Myocyte (in vitro differentiated cells): ENCODE measurements around the gene LTA4H. TPM values are rescaled to one million over a fixed set of nuclear protein-coding genes. Genes with fewer than 3 reads are reported as not detected.

Source experiments
- DNase-seq: peaks from one replicate; pipeline ENCODE4 v3.0.0-alpha.2; 2012; ENCODE audit warnings: low read depth
- total RNA-seq: library from RNA; depleted of rRNA; stranded (reverse); fragments of >200 nt; gene quantifications from 2 replicates; pipeline ENCODE4 v1.2.3, GENCODE V29; 2014

Gene LTA4H
- total RNA-seq, 1 donor from 2014 or later = 55.9 TPM

GRCh38 chr12:96057986-96058553, 22.7 kb upstream of the LTA4H start:
- DNase-seq = no peak

DNA sequence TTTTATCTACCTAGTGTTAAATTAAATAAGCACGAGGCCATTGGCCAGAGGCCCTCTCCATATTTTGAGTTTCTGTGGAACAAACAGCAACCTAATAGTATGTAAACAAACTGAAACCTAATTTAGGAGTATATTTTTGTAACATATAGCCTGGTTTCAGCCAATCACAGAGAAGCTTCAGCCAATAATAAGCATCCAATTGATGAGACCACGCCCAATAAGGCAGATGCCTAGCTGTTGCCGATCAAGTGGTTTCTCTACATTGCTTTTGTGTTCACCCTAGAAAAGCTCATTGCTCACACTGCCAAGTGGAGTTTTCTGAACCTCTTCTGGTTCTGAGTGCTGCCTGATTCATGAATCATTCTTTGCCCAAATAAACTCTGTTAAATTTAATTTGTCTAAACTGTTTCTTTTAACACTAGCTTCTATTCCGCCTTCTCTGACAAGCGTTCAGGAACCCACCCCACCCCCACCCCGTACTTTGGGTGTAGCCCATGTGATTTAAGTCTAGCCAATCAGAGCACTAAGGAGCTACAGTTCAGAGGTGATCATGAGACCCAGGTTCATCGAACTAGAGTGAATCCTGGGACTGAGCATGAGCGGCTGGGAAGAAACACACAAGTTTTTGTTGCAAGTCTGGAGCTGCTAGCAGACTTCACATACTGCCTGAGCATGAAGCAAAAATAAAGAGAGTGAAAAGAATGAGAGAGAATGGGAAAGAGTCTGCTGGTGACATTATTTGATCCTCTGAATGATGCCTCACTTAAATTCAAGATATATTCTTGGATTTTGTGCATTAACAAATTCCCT, 21.5 kb upstream of the LTA4H start:
- DNase-seq = no peak

DNA sequence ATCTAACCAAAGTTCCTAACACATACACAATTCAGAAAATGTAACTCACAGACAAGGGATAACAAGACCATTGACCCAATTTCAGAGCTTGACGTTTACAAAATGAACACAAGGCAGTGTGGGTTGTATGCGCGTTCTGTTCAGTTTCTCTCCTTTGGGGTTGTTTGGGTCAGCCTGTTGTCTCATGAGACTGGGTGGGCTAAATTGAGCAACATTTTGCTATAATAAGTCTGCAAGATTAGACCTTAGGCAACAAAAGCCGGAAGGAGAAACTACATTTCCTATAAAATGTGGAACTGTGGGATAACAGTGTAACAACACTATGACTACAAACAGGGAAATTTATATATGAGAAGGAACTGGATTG, 18.8 kb upstream of the LTA4H start:
- DNase-seq = no peak

DNA sequence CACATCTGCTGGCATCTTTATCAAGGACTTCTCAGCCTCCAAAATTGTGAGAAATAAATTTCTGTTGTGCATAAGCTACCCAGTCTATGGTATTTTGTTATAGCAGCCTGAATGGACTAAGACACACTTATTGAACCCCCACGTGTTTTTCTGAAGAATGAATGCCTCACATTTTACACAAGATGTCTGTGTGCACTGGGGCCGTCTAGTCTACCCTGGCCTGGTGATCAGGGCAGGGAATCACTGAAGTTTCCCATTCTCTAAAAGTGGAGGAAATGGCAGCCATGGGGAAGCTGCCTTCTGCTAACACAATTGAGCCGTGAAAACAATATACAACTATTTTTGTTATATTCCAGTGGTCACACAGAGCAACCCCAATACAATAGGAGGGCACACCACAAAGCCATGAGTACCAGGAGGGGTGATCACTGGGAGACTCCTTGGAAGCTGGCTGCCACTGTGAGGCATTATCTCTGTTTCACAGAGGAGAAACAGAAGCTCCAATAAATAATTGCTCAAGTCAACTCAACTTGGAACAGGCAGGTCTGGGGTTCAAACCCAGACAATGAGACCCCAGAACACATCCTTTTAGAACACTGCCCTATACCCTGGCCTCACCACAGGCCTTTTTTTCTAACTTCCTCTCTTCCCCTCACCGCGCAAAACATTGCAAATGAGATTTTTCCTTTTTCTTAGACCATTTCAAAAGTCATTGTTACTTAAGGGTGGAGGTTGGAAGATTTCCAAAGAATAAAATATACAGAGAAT, 18.3 kb upstream of the LTA4H start:
- no peak for DNase-seq

GRCh38 chr12:96051756-96052485, 16.5 kb upstream of the LTA4H start:
- DNase-seq = no peak

DNA sequence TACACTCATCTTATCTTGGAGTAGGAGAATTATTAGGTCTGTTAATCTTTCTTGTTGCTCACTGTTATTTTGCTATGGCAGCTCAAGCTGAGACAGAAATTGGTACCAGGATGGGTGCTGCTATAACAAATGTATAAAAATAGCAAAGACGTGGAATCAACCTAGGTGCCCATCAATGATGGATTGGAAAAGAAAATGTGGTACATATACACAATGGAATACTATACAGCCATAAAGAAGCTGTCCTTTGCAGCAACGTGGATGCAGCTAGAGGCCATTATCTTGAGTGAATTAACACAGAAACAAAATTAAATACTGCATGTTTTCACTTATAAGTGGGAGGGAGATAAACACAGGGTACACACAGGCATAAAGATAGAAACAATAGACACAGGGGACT, 14.8 kb upstream of the LTA4H start:
- no peak for DNase-seq

DNA sequence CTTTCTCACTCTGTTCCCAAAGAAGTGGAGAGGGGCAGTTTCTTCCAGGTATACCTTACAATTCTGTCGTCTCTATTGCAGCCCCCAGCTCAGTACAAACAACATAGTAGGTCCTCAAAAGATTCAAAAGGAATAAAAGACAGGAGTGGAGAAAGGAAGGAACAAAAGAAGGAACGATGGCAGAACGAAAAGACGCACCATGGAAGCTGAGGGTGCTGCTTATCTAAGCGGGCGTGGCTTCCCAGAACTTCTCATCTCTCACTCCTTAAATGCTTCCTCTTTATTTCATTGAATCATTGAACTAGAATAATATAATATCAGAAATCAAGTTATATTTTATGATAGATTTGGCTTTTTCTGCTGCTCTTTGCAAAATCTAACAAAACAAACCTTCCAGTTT, 13.7 kb upstream of the LTA4H start:
- DNase-seq = no peak

GRCh38 chr12:96048393-96048969, 13.1 kb upstream of the LTA4H start:
- DNase-seq = no peak

GRCh38 chr12:96047229-96048211, 12.1 kb upstream of the LTA4H start:
- DNase-seq = peak; percentile 41

GRCh38 chr12:96046543-96047228, 11.3 kb upstream of the LTA4H start:
- no peak for DNase-seq

DNA sequence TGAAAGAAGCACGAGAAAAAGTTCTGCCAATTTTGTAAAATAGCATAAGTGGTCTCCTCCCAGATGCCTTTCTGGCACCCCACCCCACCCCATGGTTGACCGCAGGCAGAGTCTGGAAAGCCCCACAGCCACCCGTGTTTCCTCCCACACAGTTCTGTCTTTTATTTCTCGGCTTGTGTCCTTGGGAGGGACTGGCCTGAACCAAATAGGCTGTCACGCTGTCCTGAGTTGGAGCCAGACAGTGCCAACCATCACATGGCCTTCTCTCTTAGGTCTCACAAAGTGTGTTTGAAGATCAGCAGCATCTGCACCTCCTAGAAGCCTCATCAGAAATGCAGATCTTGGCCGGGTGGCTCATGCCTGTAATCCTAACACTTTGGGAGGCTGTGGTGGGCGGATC, 10.2 kb upstream of the LTA4H start:
- DNase-seq = no peak

- no peak for DNase-seq
Observed at GRCh38 chr12:96044943-96045290, 9.5 kb upstream of the LTA4H start.

GRCh38 chr12:96044017-96044942, 8.9 kb upstream of the LTA4H start:
- DNase-seq = peak; percentile 60

GRCh38 chr12:96041181-96041580, 5.8 kb upstream of the LTA4H start:
- no peak for DNase-seq

GRCh38 chr12:96040305-96041133, 5.1 kb upstream of the LTA4H start:
- no peak for DNase-seq

- DNase-seq = no peak
Observed at GRCh38 chr12:96039516-96039915, 4.1 kb upstream of the LTA4H start.

DNA sequence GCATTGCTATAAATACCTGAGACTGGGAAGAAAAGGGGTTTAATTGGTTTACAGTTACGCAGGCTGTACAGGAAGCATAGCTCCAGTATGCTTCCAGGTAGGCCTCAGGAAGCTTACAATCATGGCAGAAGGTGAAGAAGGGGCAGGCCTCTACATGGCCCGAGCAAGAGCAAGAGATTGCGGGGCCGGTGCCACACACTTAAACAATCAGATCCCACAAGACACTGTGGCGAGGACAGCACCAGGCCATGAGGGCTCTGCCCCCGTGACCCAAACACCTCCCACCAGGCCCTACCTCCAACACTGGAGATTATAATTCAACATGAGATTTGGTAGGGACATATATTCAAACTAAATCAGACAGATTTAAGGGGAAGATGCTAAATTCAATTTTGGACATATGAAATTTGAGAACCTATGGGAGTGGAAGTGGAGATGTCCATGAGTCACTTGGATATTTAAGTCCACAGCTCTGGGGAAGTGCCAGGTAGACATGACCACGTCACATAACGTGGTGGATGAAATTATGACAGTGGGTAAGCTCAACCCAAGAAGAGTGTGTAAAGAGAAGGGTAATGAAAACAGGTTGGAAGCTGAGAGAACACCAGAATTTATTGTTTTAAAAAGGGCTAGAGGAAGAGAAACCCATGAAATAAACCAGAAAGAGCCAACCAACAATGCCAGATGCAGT, 1.5 kb upstream of the LTA4H start:
- peak; percentile 79 for DNase-seq
